ENCODE data around the gene DENND6B. TPM values are rescaled to one million over a fixed set of nuclear protein-coding genes. Genes with fewer than 3 reads are reported as not detected.
A peak's percentile ranks its signal among the peaks of the same experiment; 100 is the strongest.
"Not testable (repeated sequence)": the region's sequence is repeated elsewhere in the genome, so short reads cannot be mapped to it uniquely, and the experiment has no call there.

The DENND6B gene, protein sequence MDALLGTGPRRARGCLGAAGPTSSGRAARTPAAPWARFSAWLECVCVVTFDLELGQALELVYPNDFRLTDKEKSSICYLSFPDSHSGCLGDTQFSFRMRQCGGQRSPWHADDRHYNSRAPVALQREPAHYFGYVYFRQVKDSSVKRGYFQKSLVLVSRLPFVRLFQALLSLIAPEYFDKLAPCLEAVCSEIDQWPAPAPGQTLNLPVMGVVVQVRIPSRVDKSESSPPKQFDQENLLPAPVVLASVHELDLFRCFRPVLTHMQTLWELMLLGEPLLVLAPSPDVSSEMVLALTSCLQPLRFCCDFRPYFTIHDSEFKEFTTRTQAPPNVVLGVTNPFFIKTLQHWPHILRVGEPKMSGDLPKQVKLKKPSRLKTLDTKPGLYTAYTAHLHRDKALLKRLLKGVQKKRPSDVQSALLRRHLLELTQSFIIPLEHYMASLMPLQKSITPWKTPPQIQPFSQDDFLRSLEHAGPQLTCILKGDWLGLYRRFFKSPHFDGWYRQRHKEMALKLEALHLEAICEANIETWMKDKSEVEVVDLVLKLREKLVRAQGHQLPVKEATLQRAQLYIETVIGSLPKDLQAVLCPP
- polyA plus RNA-seq, result 1 to 10 TPM; 1.9 to 4.5 (median 2.5) TPM
- long read RNA-seq, donor 1, full-length matches to known transcripts, result 1 of 1 reads
- long read RNA-seq, donor 1, partial matches to known transcripts, result 0 of 1 reads
- long read RNA-seq, donor 1, other reads (novel, unspliced or antisense), result 0 of 1 reads
- long read RNA-seq, donor 2, result 0 reads
- long read RNA-seq, donor 3, result 0 reads
- long read RNA-seq, donor 4, result 0 reads
- long read RNA-seq, donor 5, result 0 reads
- long read RNA-seq, donor 6, result 0 reads
- long read RNA-seq, donor 7, result 0 reads
- long read RNA-seq, donor 8, result 0 reads
- long read RNA-seq, donor 9, result 0 reads
- long read RNA-seq, donor 10, result 0 reads

DNA sequence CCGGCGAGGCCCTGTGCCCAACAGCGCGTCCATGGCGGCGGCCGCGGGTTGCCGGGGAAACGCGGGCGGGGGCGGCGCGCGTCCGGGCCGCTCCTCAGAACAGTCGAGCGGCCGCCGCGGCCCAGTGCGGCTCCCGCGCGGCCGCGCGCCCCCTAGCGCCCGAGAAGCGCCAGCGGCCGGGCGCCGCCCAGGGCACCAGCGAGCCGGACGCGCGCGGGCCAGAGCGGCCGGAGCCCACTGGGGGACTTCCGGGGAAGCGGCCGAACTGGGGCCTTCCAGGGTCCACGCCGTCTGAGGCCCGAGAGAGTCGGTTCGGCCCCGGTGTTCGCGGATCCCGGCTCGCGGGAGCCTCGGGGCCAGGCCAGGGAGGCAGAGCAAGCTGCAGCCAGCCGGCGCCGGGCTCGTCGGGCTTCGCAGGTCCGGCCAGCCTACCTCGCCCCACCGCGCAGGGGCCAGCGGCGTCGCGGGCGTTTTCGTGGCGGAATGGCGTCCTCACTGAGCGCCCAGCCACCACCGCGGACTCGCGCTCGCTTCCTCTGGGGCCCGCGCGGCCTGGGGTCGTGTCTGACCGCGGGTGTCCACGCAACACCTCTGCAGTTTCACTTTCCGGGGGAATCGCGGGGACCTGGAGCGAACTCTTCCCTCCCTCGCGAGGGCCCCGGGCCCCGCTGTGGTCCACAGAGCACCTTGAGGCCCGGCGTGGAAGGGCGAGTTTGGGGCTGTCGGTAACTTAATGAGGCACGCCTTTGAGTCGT, at the start of gene DENND6B:
DENND6B (minus strand) TSS at position 57 of the 755 bp plus-strand sequence; CDS start at position 33, 24 bp downstream.
- 1% methylated on average over 65 to 105 of the region's 105 CpGs for WGBS, 3 donors
- FAIRE-seq, result no peak
- H3K27me3 ChIP-seq (ENCODE audit: control insufficient read depth in 3 of 3, insufficient read depth in 3 of 3, low read length in 3 of 3), result no peaks in the 10 kb centered on the region

DNA sequence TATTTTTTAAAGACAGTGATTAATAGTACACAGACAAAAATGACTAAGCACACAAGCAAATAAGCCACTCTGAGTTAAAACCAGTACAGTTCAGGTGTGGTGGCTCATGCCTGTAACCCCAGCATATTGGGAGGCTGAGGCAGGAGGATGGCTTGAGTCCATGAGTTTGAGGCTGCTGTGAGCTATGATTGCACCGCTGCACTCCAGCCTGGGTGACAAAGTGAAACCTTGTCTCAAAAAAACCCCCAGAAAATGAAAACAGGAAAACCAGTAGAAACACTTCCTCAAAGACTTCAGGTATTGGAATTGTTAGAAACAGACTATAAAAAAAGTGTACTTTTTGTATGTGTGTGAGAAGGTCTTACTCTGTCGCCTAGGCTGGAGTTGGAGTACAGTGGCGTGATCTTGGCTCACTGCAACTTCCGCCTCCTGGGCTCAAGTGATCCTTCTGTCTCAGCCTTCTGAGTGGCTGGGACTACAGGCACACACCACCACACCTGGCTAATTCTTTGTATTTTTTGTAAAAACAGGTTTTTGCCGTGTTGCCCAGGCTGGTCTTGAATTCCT, 49.4 kb upstream of the DENND6B start:
- no peak for DNase-seq
- no peak overlapping the region for H3K27ac ChIP-seq (ENCODE audit: low read depth in 1 of 3, low read length in 2 of 3)
- peaks cover 0 to 66% (median 18%) of the 10 kb centered on the region in 3 donors for H3K36me3 ChIP-seq (ENCODE audit: control insufficient read depth in 3 of 3, insufficient read depth in 2 of 3, low read depth in 1 of 3, low read length in 3 of 3)
- H3K4me3 ChIP-seq (ENCODE audit: low read depth in 1 of 3, low read length in 3 of 3), result no peak overlapping the region
- 83 to 89% (median 88%) methylated on average over 5 of the region's 5 CpGs for WGBS, 3 donors
- H3K27me3 ChIP-seq (ENCODE audit: control insufficient read depth in 3 of 3, insufficient read depth in 3 of 3, low read length in 3 of 3), result no peaks in the 10 kb centered on the region
- no peaks in the 10 kb centered on the region for H3K4me1 ChIP-seq (ENCODE audit: control insufficient read depth in 3 of 3, insufficient read depth in 2 of 3, low read depth in 1 of 3, low read length in 2 of 3)
- no peak for FAIRE-seq
- H3K9me3 ChIP-seq (ENCODE audit: control insufficient read depth in 2 of 2, insufficient read depth in 1 of 2, low read depth in 1 of 2, low read length in 1 of 2), result peaks cover 0 to 7% of the 10 kb centered on the region in 2 donors

More for the DNA sequence above, at the start of gene DENND6B:
- Histone ChIP-seq H3K9me3 (ENCODE audit: control insufficient read depth in 2 of 2, insufficient read depth in 1 of 2, low read depth in 1 of 2, low read length in 1 of 2) (no peaks in the 10 kb centered on the region), H3K27ac (ENCODE audit: low read depth in 1 of 3, low read length in 2 of 3) (peak within 1 kb of the TSS; percentile 74 to 94 (median 82)), H3K4me3 (ENCODE audit: low read depth in 1 of 3, low read length in 3 of 3) (peak within 1 kb of the TSS; percentile 39 to 86 (median 84)), H3K4me1 (ENCODE audit: control insufficient read depth in 3 of 3, insufficient read depth in 2 of 3, low read depth in 1 of 3, low read length in 2 of 3) (peaks cover 0 to 11% (median 3%) of the 10 kb centered on the region in 3 donors), H3K36me3 (ENCODE audit: control insufficient read depth in 3 of 3, insufficient read depth in 2 of 3, low read depth in 1 of 3, low read length in 3 of 3) (no peaks in the 10 kb centered on the region)
- DNase-seq, result peak; percentile 75 to 93

DNA sequence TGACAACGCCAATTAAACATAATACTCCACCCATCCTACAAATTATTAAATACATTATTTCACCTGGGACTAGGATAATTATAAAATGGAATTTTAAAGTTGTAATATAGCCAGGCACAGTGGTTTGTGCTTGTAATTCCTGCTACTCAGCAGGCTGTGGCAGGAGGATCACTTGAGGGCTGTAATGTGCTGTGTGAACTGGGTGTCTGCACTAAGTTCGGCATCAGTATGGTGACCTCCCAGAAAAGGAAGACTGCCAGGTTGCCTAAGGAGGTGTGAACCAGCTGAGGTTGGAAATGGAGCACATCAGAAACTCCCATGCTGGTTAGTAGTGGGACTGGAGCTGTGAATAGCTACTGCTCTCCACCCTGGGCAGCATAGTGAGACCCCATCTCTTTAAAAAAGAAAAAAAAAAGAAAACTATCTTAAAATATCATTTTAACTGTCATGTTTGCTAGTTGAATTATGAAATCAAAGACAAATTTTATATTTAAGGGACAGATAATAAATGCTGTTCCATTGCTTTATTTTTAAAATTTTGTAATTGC, 44.4 kb upstream of the DENND6B start:
- Histone ChIP-seq H3K4me3 (ENCODE audit: low read depth in 1 of 3, low read length in 3 of 3) (no peak overlapping the region), H3K27me3 (ENCODE audit: control insufficient read depth in 3 of 3, insufficient read depth in 3 of 3, low read length in 3 of 3) (no peaks in the 10 kb centered on the region), H3K4me1 (ENCODE audit: control insufficient read depth in 3 of 3, insufficient read depth in 2 of 3, low read depth in 1 of 3, low read length in 2 of 3) (no peaks in the 10 kb centered on the region), H3K27ac (ENCODE audit: low read depth in 1 of 3, low read length in 2 of 3) (no peak overlapping the region), H3K36me3 (ENCODE audit: control insufficient read depth in 3 of 3, insufficient read depth in 2 of 3, low read depth in 1 of 3, low read length in 3 of 3) (peaks cover 0 to 48% (median 10%) of the 10 kb centered on the region in 3 donors), H3K9me3 (ENCODE audit: control insufficient read depth in 2 of 2, insufficient read depth in 1 of 2, low read depth in 1 of 2, low read length in 1 of 2) (no peaks in the 10 kb centered on the region)
- DNase-seq (no peak), FAIRE-seq (no peak)
- whole genome bisulfite sequencing, 3 donors, result 96 to 100% (median 100%) methylated on average over 2 of the region's 2 CpGs

DNA sequence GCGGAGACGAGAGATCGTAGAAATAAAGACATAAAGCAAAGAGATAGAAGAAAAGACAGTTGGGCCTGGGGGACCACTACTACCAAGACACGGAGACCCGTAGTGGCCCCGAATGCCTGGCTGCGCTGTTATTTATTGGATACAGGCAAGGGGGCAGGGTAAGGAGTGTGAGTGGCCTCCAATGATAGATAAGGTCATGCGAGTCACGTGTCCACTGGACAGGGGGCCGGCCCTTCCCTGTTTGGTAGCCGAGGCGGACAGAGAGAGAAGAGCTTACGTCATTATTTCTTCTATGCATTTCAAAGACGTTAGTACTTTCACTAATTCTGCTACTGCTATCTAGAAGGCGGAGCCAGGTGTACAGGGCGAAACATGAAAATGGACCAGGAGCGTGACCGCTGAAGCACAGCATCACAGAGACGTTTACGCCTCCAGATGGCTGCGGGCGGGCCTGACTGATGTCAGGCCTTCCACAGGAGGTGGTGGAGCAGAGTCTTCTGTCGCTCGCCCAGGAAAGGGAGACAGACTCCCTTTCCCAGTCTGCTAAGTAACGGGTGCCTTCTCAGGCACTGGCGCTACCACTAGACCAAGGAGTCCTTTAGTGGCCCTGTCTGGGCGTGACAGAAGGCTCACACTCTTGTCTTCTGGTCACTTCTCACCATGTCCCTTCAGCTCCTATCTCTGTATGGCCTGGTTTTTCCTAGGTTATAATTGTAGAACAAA, 41.1 kb upstream of the DENND6B start:
- Histone ChIP-seq H3K4me1 (ENCODE audit: control insufficient read depth in 3 of 3, insufficient read depth in 2 of 3, low read depth in 1 of 3, low read length in 2 of 3) (peaks cover 0 to 1% (median 0%) of the 10 kb centered on the region in 3 donors), H3K27me3 (ENCODE audit: control insufficient read depth in 3 of 3, insufficient read depth in 3 of 3, low read length in 3 of 3) (no peaks in the 10 kb centered on the region), H3K27ac (ENCODE audit: low read depth in 1 of 3, low read length in 2 of 3) (no peak overlapping the region), H3K4me3 (ENCODE audit: low read depth in 1 of 3, low read length in 3 of 3) (no peak overlapping the region), H3K9me3 (ENCODE audit: control insufficient read depth in 2 of 2, insufficient read depth in 1 of 2, low read depth in 1 of 2, low read length in 1 of 2) (no peaks in the 10 kb centered on the region), H3K36me3 (ENCODE audit: control insufficient read depth in 3 of 3, insufficient read depth in 2 of 3, low read depth in 1 of 3, low read length in 3 of 3) (peaks cover 0 to 34% (median 4%) of the 10 kb centered on the region in 3 donors)
- FAIRE-seq, result no peak
- WGBS, 3 donors, result 95% methylated on average over 27 of the region's 27 CpGs
- no peak for DNase-seq

DNA sequence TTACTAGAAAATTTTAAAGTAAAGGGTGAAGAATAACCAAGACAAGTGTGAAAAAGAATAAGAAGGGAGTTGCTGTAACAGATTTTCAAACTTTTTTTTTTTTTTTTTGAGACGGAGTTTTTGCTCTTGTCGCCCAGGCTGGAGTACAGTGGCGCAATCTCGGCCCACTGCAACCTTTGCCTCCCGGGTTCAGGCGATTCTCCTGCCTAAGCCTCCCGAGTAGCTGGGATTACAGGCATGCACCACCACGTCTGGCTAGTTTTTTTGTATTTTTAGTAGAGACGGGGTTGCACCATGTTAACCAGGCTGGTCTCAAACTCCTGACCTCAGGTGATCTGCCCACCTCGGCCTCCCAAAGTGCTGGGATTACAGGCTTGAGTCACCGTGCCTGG, 37.0 kb upstream of the DENND6B start:
- H3K27me3 ChIP-seq (ENCODE audit: control insufficient read depth in 3 of 3, insufficient read depth in 3 of 3, low read length in 3 of 3); FAIRE-seq; H3K9me3 ChIP-seq (ENCODE audit: control insufficient read depth in 2 of 2, insufficient read depth in 1 of 2, low read depth in 1 of 2, low read length in 1 of 2); H3K4me1 ChIP-seq (ENCODE audit: control insufficient read depth in 3 of 3, insufficient read depth in 2 of 3, low read depth in 1 of 3, low read length in 2 of 3); DNase-seq; H3K4me3 ChIP-seq (ENCODE audit: low read depth in 1 of 3, low read length in 3 of 3); H3K27ac ChIP-seq (ENCODE audit: low read depth in 1 of 3, low read length in 2 of 3): not testable (repeated sequence)
- 89 to 93% (median 92%) methylated on average over 11 of the region's 11 CpGs for WGBS, 3 donors
- H3K36me3 ChIP-seq (ENCODE audit: control insufficient read depth in 3 of 3, insufficient read depth in 2 of 3, low read depth in 1 of 3, low read length in 3 of 3), result peaks cover 0 to 39% (median 2%) of the 10 kb centered on the region in 3 donors

DNA sequence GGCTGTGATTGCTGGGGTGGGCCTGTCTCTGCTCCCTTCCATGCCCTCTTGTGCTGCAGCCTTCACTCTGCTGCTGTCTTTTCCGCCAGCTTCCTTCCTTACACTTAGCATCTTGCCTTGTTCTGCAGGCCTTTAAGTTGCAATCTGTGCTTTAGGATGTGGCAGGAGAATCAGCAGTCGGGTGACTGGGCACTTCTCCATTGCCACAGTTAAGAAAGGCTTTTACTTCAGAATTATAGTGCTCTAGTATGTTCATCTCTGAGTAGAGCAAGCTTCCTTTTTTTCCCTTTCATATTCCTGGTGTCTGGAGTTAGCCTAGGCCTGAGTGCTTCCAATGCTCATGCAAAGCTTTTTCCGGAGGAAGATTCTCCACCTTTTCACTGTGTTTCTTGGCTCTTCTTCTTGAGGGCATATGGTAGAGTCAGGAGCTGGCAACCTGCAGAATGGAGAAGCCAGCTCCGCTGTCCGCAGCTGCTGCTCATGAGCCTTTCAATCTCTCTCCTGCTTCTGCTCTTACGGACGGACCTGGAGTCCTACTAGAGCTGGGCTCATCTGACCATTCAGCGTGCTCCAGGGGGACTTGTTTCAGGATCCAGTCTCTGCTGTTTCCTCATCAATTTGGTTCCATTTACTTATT, 36.5 kb upstream of the DENND6B start:
- FAIRE-seq, result no peak

DNA sequence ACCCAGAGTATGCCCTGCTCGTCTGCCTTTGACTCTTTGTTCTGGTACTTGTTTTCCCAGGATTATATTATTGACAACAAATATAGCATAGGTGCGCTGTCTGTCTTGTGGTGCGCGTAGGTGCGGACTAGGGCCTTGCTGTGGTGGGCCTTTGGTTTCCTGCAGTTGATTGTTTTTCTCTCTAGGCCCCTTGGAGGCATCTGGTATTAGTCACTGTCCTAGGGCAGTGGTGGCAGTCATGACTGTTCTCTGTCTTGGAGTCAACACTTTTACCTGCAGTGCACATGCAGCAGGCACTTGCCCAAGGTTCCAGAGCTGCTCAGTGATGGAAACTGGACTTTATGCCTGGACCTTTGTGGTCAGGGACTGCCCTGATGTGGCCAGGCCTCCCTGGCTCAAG, 34.9 kb upstream of the DENND6B start:
- Histone ChIP-seq H3K27me3 (ENCODE audit: control insufficient read depth in 3 of 3, insufficient read depth in 3 of 3, low read length in 3 of 3) (no peaks in the 10 kb centered on the region), H3K9me3 (ENCODE audit: control insufficient read depth in 2 of 2, insufficient read depth in 1 of 2, low read depth in 1 of 2, low read length in 1 of 2) (no peaks in the 10 kb centered on the region), H3K27ac (ENCODE audit: low read depth in 1 of 3, low read length in 2 of 3) (peak overlapping the region in 2 of 3 donors; percentile 26 to 49), H3K4me1 (ENCODE audit: control insufficient read depth in 3 of 3, insufficient read depth in 2 of 3, low read depth in 1 of 3, low read length in 2 of 3) (peaks cover 0 to 1% (median 0%) of the 10 kb centered on the region in 3 donors), H3K4me3 (ENCODE audit: low read depth in 1 of 3, low read length in 3 of 3) (no peak overlapping the region), H3K36me3 (ENCODE audit: control insufficient read depth in 3 of 3, insufficient read depth in 2 of 3, low read depth in 1 of 3, low read length in 3 of 3) (peaks cover 0 to 28% (median 0%) of the 10 kb centered on the region in 3 donors)
- DNase-seq, result no peak
- 80 to 89% (median 81%) methylated on average over 5 of the region's 5 CpGs for WGBS, 3 donors
- no peak for FAIRE-seq

More for the DNA sequence above, 36.5 kb upstream of the DENND6B start:
- no peak overlapping the region for H3K4me3 ChIP-seq (ENCODE audit: low read depth in 1 of 3, low read length in 3 of 3)
- H3K27me3 ChIP-seq (ENCODE audit: control insufficient read depth in 3 of 3, insufficient read depth in 3 of 3, low read length in 3 of 3), result no peaks in the 10 kb centered on the region
- DNase-seq, result no peak
- H3K27ac ChIP-seq (ENCODE audit: low read depth in 1 of 3, low read length in 2 of 3), result no peak overlapping the region
- H3K36me3 ChIP-seq (ENCODE audit: control insufficient read depth in 3 of 3, insufficient read depth in 2 of 3, low read depth in 1 of 3, low read length in 3 of 3), result peaks cover 0 to 35% (median 0%) of the 10 kb centered on the region in 3 donors
- WGBS, 3 donors, result 92 to 95% (median 94%) methylated on average over 8 of the region's 8 CpGs
- peaks cover 0 to 1% (median 0%) of the 10 kb centered on the region in 3 donors for H3K4me1 ChIP-seq (ENCODE audit: control insufficient read depth in 3 of 3, insufficient read depth in 2 of 3, low read depth in 1 of 3, low read length in 2 of 3)
- no peaks in the 10 kb centered on the region for H3K9me3 ChIP-seq (ENCODE audit: control insufficient read depth in 2 of 2, insufficient read depth in 1 of 2, low read depth in 1 of 2, low read length in 1 of 2)

Data from small intestine (tissue), 16 donors.